M059J (cell line): Measurements from ENCODE around the gene ACLY. TPM values are rescaled to one million over a fixed set of nuclear protein-coding genes. Genes with fewer than 3 reads are reported as not detected.
"Not testable (repeated sequence)": the region's sequence is repeated elsewhere in the genome, so short reads cannot be mapped to it uniquely, and the experiment has no call there.

ENCODE experiments used
- DNase-seq: peaks from one replicate; pipeline ENCODE4 v3.0.0-alpha.2; 2012; ENCODE audit warnings: low read depth
- total RNA-seq: library from RNA; depleted of rRNA; stranded (reverse); fragments of >200 nt; shearing (Covaris generic); gene quantifications from 2 replicates; pipeline ENCODE4 v1.2.3, GENCODE V29; 2014

ACLY gene
- total RNA-seq, 1 experiment from 2014 or later: 151 TPM

- no peak for DNase-seq
These were observed 5.8 kb downstream of the ACLY start for GRCh38 chr17:41912925-41913324.

DNA sequence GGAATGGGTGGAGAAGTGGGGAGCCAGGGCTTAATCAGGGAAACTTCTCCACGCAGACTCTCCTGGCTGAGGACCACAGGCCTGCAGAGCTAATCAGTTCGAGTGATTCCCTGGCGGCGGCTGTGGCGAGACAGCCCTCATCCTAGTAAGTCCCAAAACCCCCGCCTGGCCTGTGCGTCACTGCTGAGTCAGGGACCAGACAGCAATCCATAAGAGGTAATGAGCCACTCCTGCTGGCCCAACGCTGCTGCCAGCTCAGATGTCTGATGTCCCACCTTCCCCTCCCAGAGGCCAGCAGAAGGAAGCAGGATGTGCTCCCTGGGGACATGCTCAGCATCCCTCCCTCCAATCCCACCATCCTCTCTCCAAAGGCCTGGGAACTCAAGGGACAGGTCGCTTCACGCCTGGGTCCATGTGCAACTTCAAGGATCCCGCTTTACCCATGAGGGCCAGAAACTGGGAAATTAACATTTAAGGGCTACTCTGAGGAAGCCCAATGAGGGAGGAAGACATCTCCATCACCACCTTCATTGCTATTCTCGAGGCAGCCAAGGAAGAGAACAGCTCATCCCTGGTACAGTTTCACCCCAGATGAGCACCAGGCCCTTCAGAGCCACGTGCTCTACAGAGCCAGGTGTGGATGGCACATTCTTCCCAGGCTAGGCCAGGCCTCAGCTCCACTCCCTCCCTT, 7.9 kb downstream of the ACLY start:
- DNase-seq: peak; percentile 98

GRCh38 chr17:41909088-41909487, 9.7 kb downstream of the ACLY start:
- DNase-seq: no peak

DNA sequence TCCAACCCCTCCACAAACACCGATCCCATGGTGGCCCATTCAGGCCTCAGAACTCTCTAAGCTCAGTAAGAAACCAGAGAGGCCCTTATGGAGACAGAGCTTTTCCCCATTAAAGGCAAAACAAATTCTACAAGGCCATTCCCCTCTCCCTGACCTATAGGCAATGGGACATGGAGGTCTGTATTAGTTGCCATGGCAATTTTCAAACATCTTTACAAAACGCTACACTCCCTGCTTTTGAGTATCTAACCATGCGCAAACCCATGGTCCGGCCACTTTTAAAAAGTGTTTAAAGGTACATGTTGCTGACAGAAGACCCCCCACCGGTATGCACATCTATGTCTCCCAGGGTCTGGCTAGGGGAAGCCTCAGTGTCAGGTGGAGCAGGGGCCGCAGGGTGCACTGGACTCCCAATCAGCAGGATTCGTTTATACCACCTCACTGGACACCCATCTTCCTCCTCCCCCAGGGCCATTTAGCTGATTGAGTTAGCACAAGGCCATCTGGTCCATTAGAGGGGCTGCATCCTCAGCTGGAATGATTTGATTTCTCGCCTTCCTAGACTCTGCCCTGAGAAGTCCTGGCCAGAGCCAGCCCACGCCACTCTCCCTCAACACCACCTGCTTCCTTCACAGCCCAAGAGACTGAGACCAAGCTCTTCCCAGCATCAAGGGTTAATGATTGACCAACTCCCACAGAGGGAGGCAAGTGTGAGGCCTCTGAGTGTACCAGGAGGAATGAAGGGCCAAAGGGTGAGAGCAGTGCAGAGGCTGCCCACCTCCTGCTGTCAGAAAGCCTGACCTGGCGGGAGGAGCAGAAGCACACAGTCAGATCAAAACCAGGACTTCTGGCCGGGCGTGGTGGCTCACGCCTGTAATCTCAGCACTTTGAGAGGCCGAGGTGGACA, 10.9 kb downstream of the ACLY start:
- DNase-seq: peak; percentile 60

- DNase-seq: peak; percentile 89
These were observed 11.6 kb downstream of the ACLY start for GRCh38 chr17:41907185-41907556.

DNA sequence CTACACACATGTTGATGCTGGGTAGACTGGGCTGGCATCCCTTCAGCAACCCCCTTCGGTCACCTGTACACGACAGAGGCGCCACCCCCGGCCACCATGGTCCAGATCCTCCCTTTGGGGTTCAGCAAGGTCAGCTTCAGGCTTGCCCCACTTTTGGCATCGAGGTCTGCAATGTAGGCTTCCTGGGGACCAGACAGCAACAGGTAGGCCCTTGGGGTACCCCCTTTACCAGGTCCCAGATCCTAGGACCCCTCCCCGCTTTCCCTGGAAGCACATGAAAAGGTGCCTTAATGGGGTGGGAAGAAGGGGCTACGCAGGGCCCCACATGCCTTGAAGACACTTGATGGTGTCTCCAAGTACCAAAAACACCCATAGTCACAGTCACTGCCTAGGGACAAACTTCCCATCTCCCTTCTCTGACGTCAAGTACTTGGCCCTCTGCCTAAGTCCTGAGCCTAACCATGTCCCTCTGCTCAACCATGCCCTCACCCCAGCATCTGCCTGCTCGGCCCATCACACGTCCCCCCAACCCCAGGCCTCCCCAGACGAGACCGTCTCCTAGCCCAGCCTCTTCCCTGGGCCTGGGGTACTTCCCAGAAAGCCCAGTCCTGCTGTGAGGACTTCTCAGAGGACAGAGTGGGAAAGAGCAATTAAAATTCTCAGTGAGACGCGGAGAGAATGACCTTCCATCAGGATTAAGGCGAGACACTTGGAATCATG, 12.1 kb downstream of the ACLY start:
- DNase-seq: peak; percentile 52

DNA sequence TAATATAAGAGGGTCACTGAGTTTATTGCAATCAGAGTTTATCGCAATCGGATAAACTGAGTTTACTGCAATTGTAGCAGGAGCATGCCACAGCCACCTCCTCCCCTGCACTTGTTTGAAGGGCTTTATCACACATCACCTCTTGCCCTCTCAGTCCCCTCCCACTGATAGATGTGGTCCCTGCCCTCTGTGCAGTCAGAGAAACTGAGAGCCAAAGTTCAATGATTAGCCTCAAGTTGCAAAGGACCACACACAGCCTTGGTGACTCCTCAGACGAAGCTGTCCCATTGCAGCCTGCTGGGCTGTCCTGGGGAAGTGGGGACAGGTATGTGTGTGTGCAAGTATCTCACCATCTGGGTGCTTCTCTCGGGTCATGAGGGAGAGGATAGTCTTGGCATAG, 13.6 kb downstream of the ACLY start:
- DNase-seq: no peak

DNA sequence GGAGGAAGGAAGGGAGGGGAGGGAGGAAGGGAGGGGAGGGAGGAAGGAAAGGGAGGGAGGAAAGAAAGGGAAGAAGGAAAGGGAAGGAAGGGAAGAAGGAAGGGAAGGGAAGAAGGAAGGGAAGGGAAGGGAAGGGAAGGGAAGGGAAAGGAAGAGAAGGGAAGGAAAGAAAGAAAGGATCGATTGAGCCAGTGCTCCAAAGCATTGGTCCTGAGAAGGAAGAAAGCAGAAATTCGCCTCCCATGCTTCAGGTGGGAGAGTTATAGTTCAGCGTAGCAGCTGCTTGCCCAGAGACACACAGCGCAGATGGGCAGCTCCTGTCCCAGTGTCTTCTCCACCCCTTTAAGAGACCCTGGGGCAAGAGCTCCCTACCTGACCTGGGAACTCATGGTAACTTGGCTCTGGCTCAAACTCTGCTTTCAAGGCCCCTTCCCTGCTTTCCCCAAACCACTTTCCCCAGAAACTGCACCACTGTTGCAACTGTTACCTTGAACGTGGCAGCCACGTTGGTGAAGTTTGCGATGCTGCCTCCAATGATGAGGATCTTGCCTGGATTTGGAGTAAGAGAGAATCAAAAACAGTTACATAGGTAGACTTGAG, 14.4 kb downstream of the ACLY start:
- DNase-seq: no peak

- no peak for DNase-seq
These were observed 17.1 kb downstream of the ACLY start for GRCh38 chr17:41901646-41902045.

- DNase-seq: no peak
These were observed 22.0 kb downstream of the ACLY start for GRCh38 chr17:41896726-41897125.

- no peak for DNase-seq
These were observed 23.1 kb downstream of the ACLY start for GRCh38 chr17:41895617-41896016.

- peak; percentile 76 for DNase-seq
These were observed 23.9 kb downstream of the ACLY start for GRCh38 chr17:41894791-41895331.

- DNase-seq: no peak
These were observed 25.4 kb downstream of the ACLY start for GRCh38 chr17:41893384-41893783.

GRCh38 chr17:41892021-41892376, 26.8 kb downstream of the ACLY start:
- no peak for DNase-seq

DNA sequence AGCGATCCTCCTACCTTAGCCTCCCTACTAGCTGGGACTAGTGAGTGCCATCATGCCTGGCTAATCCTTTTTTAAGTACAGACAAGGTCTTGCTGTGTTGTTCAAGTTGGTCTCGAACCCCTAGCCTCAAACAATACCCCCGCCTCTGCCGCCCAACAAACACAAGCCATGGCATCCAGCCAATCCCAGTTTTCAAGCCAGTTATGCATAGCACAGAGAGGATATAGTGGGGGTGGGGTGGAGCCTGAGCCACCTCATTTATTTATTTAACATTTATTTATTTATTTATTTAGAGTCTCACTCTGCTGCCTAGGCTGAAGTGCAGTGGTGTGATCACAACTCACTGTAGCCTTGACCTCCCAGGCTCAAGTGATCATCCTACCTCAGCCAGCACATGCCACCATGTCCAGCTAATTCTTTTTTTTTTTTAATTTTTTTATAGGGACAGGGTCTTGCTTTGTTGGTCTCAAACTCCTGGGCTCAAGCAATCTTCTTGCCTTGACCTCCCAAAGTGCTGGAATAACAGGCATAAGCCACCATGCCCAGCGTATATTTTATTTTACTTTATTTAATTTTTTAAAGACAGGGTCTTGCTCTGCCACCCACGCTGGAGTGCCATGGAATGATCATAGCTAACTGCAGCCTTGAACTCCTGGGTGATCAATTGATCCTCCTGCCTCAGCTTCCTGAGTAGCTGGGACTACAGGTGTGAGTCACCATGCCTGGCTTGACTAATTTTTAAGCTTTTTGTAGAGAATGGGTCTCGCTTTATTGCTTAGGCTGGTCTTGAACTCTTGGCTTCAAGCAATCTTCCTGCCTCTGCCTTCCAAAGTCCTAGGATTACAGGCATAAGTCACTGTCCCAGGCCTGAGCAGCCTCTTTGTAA, 27.4 kb downstream of the ACLY start:
- DNase-seq: no peak

GRCh38 chr17:41888332-41888965, 30.3 kb downstream of the ACLY start:
- no peak for DNase-seq

- no peak for DNase-seq
These were observed 33.0 kb downstream of the ACLY start for GRCh38 chr17:41885733-41886132.

- no peak for DNase-seq
These were observed 36.0 kb downstream of the ACLY start for GRCh38 chr17:41882756-41883155.

DNA sequence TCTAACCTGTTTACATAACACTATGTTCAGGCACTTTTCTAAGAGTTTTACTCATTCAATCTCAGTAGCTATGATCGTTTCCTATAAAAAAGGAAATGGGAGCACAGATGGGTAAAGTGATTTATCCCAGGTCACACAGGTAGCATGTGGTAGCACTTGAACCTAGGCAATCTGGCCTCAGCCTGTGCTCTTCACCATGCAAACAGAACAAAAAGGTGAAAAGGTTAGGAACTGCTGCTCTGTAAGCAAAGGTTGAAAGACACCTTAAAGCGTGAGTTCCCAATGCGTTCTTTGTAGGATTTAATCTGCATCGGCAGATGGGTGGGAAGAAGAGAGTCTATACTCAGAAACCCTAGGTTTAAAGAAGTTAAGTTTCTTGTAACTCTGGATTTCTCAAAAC, 38.6 kb downstream of the ACLY start:
- no peak for DNase-seq

DNA sequence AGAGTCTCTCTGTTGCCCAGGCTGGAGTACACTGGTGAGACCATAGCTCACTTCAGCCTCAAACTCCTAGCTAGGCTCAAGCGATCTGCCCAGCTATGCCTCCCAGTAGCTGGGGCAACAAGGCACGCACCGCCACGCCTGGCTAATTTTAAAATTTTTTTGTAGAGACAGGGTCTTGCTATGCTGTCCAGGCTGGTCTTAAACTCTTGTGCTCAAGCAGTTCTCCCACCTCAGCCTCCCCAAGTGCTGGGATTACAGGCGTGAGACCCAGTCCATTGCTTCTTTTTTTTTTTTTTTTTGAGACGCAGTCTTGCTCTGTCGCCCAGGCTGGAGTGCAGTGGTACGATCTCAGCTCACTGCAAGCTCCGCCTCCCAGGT, 44.5 kb downstream of the ACLY start:
- DNase-seq: not testable (repeated sequence)
